HG02678 (cell line): ENCODE data around the gene IQSEC1.
A peak's percentile ranks its signal among the peaks of the same experiment; 100 is the strongest.

ENCODE experiments used
- ATAC-seq: cut with Tn5 transposase; IDR thresholded peaks from one replicate; pipeline ENCODE4 v1.9.1; 2021; ENCODE audit warnings: mild to moderate bottlenecking, moderate library complexity; ENCODE audit not compliant: unreplicated experiment

The IQSEC1 gene

GRCh38 chr3:12990781-12991480 lies 82.3 kb downstream of the IQSEC1 start:
- ATAC-seq = no peak

- ATAC-seq = no peak
Measured at GRCh38 chr3:12990306-12990705, 82.9 kb downstream of the IQSEC1 start.

GRCh38 chr3:12988728-12989454 lies 84.3 kb downstream of the IQSEC1 start:
- no peak for ATAC-seq

- no peak for ATAC-seq
Measured at GRCh38 chr3:12987602-12988001, 85.6 kb downstream of the IQSEC1 start.

GRCh38 chr3:12986986-12987385 lies 86.2 kb downstream of the IQSEC1 start:
- no peak for ATAC-seq

- ATAC-seq = no peak
Measured at GRCh38 chr3:12986521-12986920, 86.7 kb downstream of the IQSEC1 start.

GRCh38 chr3:12986031-12986430 lies 87.2 kb downstream of the IQSEC1 start:
- ATAC-seq = no peak

GRCh38 chr3:12985148-12985547 lies 88.1 kb downstream of the IQSEC1 start:
- no peak for ATAC-seq

- peak; percentile 43 for ATAC-seq
Measured at GRCh38 chr3:12984023-12984823, 89.0 kb downstream of the IQSEC1 start.

- peak; percentile 18 for ATAC-seq
Measured at GRCh38 chr3:12983319-12983718, 89.9 kb downstream of the IQSEC1 start.

GRCh38 chr3:12982619-12983101 lies 90.6 kb downstream of the IQSEC1 start:
- ATAC-seq = peak; percentile 53

GRCh38 chr3:12981306-12982275 lies 91.6 kb downstream of the IQSEC1 start:
- no peak for ATAC-seq

GRCh38 chr3:12980596-12981290 lies 92.5 kb downstream of the IQSEC1 start:
- no peak for ATAC-seq

GRCh38 chr3:12979947-12980487 lies 93.2 kb downstream of the IQSEC1 start:
- ATAC-seq = no peak

- ATAC-seq = no peak
Measured at GRCh38 chr3:12979151-12979946, 93.9 kb downstream of the IQSEC1 start.

- no peak for ATAC-seq
Measured at GRCh38 chr3:12978682-12979081, 94.5 kb downstream of the IQSEC1 start.

- no peak for ATAC-seq
Measured at GRCh38 chr3:12977117-12977808, 96.0 kb downstream of the IQSEC1 start.
